Lung (tissue), 12 donors: ENCODE results near the gene ITPKB. TPM values are rescaled to one million over a fixed set of nuclear protein-coding genes. Genes with fewer than 3 reads are reported as not detected.

ENCODE experiments used
- ATAC-seq: fragments of 200-7000 bp; cut with Tn5 transposase; one replicate; pipeline ENCODE4 v1.9.1; 2020; ENCODE audit warnings: moderate number of reproducible peaks; ENCODE audit not compliant: insufficient read depth, low FRiP score
- DNase-seq, 3 donors: peaks; one replicate each; pipeline ENCODE4 v3.0.0-alpha.2; 2013 to 2017
- H3K27ac ChIP-seq, 2 donors: one replicate each; pipeline ENCODE4 v1.5.1; 2013; ENCODE audit warnings: mild to moderate bottlenecking in 2 of 2, moderate library complexity in 2 of 2, control low read depth in 1 of 2, inconsistent platforms in 1 of 2, low read depth in 1 of 2, low read length in 1 of 2
- H3K27me3 ChIP-seq, 3 donors: one replicate each; pipeline ENCODE4 v1.5.1; 2013; ENCODE audit warnings: low read length in 2 of 3; ENCODE audit not compliant: control insufficient read depth in 3 of 3, insufficient read depth in 3 of 3
- H3K36me3 ChIP-seq, 4 donors: one replicate each; pipeline ENCODE4 v1.5.1; 2013; ENCODE audit warnings: low read length in 4 of 4, mild to moderate bottlenecking in 1 of 4, moderate library complexity in 1 of 4; ENCODE audit not compliant: control insufficient read depth in 4 of 4, insufficient read depth in 4 of 4
- H3K4me1 ChIP-seq, 5 donors: one replicate each; pipeline ENCODE4 v1.5.1; 2013; ENCODE audit warnings: low read length in 5 of 5, mild to moderate bottlenecking in 2 of 5, moderate library complexity in 1 of 5; ENCODE audit not compliant: control insufficient read depth in 5 of 5, insufficient read depth in 5 of 5
- H3K4me3 ChIP-seq: one replicate; pipeline ENCODE4 v1.5.1; 2013; ENCODE audit warnings: mild to moderate bottlenecking, control low read depth, moderate library complexity
- H3K9ac ChIP-seq, 2 donors: one replicate each; pipeline ENCODE4 v1.5.1; 2013; ENCODE audit warnings: low read length in 2 of 2, control low read depth in 1 of 2; ENCODE audit not compliant: insufficient read depth in 1 of 2
- H3K9me3 ChIP-seq, 4 donors: one replicate each; pipeline ENCODE4 v1.5.1; 2013; ENCODE audit warnings: low read length in 3 of 4, mild to moderate bottlenecking in 1 of 4, moderate library complexity in 1 of 4; ENCODE audit not compliant: control insufficient read depth in 4 of 4, insufficient read depth in 3 of 4
- WGBS, 2 donors: extraction: QIAGEN DNeasy Blood & Tissue Kit; methylation state at CpG; one replicate each; pipeline ENCODE4 v1.1.7; 2013; 5-methylcytosine and 5-hydroxymethylcytosine counted together
- polyA plus RNA-seq, 2 donors: library from polyadenylated mRNA; stranded (reverse); fragments of 200-250 nt; gene quantifications; one replicate each; pipeline ENCODE4 v1.2.1, GENCODE V29; 2013
- total RNA-seq, 2 donors: library from RNA; depleted of rRNA in 1 of 2; stranded (reverse); fragments of >200 nt in 1 of 2; gene quantifications; one replicate each; pipeline ENCODE4 v1.2.1, GENCODE V29; 2014 to 2021
- TF ChIP-seq, protein P1 (sequence below): IDR thresholded peaks from 2 replicates; pipeline ENCODE4 v1.5.1; 2012; ENCODE audit warnings: mild to moderate bottlenecking; ENCODE audit errors: control extremely low read depth, extremely low read depth
- donor health status: control.
- donor health status: control.
- donor health status: Bipolar disorder and iron deficiency.
- donor health status: healthy.
- donor health status: DM: yes; HTN: yes; CAD: no.

The ITPKB gene
- total and polyA plus RNA-seq, 4 donors, result 9.9 to 46.6 (median 28.1) TPM

GRCh38 chr1:226677027-226678020 is 61.8 kb downstream of the ITPKB start:
- H3K9ac ChIP-seq, result no peak overlapping the region
- H3K9me3 ChIP-seq, result no peaks in the 10 kb centered on the region
- H3K4me1 ChIP-seq, result peaks cover 6 to 36% (median 11%) of the 10 kb centered on the region in 5 donors
- TF ChIP-seq, protein P1, sequence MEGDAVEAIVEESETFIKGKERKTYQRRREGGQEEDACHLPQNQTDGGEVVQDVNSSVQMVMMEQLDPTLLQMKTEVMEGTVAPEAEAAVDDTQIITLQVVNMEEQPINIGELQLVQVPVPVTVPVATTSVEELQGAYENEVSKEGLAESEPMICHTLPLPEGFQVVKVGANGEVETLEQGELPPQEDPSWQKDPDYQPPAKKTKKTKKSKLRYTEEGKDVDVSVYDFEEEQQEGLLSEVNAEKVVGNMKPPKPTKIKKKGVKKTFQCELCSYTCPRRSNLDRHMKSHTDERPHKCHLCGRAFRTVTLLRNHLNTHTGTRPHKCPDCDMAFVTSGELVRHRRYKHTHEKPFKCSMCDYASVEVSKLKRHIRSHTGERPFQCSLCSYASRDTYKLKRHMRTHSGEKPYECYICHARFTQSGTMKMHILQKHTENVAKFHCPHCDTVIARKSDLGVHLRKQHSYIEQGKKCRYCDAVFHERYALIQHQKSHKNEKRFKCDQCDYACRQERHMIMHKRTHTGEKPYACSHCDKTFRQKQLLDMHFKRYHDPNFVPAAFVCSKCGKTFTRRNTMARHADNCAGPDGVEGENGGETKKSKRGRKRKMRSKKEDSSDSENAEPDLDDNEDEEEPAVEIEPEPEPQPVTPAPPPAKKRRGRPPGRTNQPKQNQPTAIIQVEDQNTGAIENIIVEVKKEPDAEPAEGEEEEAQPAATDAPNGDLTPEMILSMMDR, result no peak
- DNase-seq, result no peak
- WGBS, 2 donors, result 44 to 49% methylated on average over 13 of the region's 13 CpGs
- H3K27ac ChIP-seq, result peak overlapping the region; percentile 73 to 80
- H3K4me3 ChIP-seq, result no peak overlapping the region
- H3K36me3 ChIP-seq, result peaks cover 0 to 1% (median 0%) of the 10 kb centered on the region in 4 donors
- H3K27me3 ChIP-seq, result no peaks in the 10 kb centered on the region
- peak; percentile 30 for ATAC-seq

GRCh38 chr1:226676381-226676780 is 62.7 kb downstream of the ITPKB start:
- Histone ChIP-seq H3K27me3 (no peaks in the 10 kb centered on the region), H3K27ac (peak overlapping the region; percentile 73 to 85), H3K4me1 (peaks cover 6 to 31% (median 11%) of the 10 kb centered on the region in 5 donors), H3K9ac (no peak overlapping the region), H3K4me3 (no peak overlapping the region), H3K9me3 (no peaks in the 10 kb centered on the region), H3K36me3 (peaks cover 0 to 5% (median 0%) of the 10 kb centered on the region in 4 donors)
- ATAC-seq, result no peak
- 36 to 37% methylated on average over 5 of the region's 5 CpGs for WGBS, 2 donors
- DNase-seq, result no peak
- TF ChIP-seq, protein P1, result no peak

DNA sequence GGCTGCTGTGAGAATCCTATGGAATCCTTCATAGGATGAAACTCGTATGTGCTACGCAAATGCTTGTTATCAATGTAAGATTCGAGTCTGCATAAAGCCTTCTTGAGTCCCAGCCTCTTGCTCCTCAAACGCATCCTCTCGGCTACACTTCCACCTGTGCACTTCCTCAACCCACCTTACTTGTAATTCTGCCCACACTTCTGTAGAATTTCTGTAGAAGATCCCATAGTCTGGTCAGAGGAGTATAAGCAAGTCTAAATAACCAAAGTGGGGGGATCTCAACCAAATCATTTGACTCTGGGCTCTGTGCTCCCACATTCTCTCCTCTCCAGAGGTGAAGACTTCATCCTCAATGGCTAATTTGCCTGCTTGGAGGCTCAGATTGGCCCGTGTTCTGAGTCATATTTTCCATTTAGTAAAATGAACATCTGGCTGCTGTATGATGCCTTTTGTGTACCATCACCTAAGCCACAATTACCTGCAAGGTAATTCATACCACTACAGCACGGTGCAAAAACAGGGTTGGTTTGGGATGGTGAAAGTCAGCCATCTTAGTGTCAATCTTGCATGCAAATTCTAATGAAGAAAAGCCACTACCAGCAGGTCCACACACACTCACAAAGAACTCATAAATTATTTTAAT is 63.2 kb downstream of the ITPKB start:
- DNase-seq (no peak), ATAC-seq (no peak)
- TF ChIP-seq, protein P1, result no peak
- Histone ChIP-seq H3K4me1 (peaks cover 6 to 29% (median 11%) of the 10 kb centered on the region in 5 donors), H3K9ac (no peak overlapping the region), H3K9me3 (no peaks in the 10 kb centered on the region), H3K27me3 (no peaks in the 10 kb centered on the region), H3K4me3 (no peak overlapping the region), H3K27ac (peak overlapping the region; percentile 57 to 85), H3K36me3 (peaks cover 0 to 6% (median 0%) of the 10 kb centered on the region in 4 donors)
- 64 to 74% methylated on average over 7 of the region's 7 CpGs for WGBS, 2 donors
